HG02678 (cell line): ENCODE measurements around the gene CPLX3.

Source experiments
- ATAC-seq: cut with Tn5 transposase; IDR thresholded peaks from one replicate; pipeline ENCODE4 v1.9.1; 2021; ENCODE audit warnings: mild to moderate bottlenecking, moderate library complexity; ENCODE audit not compliant: unreplicated experiment

CPLX3 gene

DNA sequence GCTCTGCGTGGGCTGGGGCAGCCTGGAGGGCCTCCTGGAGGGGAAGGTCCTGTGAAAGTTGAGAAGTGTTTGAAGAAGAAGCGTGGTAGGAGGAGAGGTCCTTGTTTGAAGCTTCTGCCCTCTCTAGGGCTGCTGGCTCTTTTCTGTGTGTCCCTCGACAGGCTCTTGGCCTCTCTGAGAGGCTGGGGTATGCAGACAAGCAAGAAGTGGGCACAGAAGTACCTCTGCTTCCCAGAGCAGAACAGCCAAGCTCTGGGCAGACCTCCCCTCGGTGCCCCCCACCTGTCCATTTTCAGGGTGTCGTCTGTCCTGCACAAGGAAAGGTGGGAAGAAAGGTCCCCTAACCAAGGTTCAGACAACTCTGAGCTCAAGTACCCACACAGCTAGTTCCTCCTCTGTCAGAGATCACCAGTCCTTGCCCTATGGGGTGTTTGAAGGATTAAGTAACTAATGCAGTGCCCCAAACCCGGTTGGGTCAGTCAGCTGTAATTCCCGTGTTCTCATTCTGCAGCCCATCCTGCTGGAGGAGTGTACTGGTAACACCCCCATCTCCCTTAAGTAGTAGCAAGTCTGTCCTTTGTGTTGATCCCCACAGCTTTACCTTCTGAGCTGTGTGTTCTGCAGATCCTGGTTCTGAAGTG is 38.3 kb upstream of the CPLX3 start:
- ATAC-seq = no peak

DNA sequence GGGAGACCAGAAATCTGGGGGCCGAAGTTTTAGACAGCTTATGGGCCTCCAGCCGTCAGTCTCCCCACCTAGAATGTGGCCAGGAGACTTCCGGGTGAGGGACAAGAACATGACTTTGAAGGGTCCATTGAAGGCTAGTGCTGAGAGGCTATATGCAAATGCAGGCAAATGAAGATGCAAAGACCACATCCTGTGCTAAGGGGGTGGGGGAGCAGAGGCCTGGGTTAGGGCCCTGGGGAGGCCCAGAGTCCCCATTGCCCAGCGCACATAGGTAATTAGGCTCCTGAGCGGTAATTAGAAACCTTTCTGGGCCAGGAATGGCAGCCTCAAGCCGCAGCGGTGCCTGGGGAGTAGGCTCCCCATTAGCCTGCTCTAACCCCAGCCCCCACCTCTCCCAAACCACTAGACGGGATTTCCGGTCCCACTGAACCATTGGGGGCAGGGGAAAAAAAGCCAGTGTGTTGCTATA is 37.7 kb upstream of the CPLX3 start:
- ATAC-seq = peak; percentile 38

DNA sequence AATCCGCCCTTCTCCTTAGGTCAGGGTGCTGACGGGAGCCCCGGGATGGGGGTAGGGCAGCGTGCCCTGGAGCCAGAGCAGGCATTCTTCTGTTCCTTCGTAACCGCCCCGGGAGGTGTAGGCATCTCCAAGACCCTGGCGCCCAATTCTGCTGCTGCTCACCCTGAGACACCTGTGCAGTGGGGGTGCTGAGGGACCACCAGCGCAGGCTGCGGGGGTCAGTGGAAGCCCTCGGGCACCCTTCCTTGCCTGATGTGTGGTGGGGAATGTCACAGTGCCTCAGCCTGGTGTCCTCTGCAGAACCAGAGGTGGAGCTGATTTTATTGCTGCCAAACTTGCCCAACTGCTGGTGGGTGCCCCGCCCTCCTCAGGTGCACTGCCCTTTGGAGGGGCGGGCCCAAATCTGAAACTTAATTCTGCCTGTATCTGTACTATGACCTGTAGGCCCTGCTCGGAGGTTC is 37.2 kb upstream of the CPLX3 start:
- no peak for ATAC-seq

DNA sequence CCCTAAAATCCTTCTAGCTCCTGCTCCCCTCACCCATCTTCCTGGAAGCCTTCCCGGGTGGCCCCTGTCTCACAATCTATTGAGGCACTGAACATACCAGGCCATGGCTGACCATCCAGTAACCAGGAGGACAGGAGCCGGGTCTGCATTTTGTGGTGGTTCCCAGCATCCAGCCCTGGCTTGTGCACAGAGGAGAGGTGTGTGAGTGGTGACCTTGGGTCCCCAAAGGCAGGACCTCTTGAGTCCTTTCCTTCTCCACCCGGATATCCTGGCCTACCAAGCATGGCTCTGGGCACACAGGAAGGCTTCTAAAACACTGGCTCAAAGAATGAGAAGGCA is 36.7 kb upstream of the CPLX3 start:
- ATAC-seq = no peak

DNA sequence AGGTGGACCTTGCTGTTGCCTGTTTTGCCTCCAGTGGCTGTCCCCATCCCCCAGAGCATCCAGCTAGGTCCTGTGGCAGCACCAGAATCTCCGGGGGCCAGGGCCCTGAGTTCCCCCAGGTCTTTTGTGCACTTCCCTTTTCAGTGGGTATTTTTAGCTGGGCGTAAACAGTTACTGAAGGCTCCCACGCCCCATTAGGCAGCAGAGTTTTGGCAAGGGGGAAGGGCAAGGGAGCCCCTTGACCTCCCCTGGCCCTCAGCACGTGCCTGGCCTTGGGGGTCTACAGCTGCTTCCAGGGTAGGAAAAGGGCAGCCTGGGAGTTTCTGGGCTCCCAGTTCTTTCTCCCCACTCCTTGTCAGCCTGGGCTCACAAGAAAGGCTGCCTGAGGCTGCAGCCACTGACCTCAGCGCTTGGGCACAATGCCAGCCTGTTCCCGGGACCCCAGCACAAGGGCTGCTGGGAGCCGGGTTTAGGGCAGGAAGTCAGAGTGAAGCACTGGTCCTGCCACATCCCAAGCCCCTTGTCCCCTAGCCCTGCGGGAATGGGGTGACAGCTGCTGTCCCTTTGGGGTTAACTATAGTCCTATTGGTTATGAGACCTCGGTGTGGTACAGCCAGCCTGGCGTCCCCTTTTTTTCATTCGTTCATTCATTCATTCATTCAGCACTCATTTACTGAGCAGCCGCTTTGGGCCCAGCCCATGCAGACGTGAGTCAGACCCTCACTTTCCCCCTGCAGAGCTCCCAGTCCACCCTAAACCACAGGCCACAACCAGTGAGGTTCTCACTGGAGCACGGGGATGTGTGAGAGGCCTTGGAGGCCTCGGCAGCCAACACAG is 36.1 kb upstream of the CPLX3 start:
- ATAC-seq = no peak

DNA sequence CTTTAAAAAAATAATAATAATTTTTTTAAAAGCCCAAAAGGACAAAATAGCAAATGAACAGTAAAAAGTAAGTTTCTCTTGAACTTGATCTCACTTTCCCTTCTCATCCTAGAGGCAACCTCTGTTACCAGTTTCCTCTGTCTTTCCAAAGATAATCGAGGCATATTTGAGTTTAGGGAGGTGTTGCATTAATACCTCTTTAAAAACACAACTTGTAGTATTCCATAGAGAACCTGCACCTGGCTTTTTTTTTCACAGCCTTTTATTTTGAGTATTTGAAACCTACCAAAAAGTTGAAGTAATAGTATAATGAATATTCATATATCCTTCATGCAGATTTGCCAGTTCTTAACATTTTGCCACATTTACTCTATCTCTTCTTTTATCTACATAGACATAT is 35.4 kb upstream of the CPLX3 start:
- ATAC-seq = no peak

DNA sequence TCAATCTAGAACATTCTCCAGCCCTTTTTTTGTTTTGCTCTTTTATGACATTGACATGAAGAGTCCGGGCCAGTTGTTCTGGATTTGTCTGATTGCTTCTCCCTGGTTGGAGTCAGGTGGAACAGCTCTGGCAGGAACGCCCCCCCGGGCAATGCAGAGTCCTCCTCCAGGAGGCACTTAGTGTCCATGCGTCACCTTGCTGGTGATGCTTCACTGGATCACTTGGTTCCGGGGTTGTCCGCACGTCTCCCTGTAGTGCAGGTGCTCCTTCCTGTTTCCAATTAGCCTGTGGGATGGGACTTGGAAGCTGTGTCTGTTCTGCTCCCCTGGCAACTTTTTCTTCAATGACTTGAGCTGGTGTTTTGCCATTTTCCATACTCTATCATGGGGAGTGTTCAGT is 34.8 kb upstream of the CPLX3 start:
- no peak for ATAC-seq

DNA sequence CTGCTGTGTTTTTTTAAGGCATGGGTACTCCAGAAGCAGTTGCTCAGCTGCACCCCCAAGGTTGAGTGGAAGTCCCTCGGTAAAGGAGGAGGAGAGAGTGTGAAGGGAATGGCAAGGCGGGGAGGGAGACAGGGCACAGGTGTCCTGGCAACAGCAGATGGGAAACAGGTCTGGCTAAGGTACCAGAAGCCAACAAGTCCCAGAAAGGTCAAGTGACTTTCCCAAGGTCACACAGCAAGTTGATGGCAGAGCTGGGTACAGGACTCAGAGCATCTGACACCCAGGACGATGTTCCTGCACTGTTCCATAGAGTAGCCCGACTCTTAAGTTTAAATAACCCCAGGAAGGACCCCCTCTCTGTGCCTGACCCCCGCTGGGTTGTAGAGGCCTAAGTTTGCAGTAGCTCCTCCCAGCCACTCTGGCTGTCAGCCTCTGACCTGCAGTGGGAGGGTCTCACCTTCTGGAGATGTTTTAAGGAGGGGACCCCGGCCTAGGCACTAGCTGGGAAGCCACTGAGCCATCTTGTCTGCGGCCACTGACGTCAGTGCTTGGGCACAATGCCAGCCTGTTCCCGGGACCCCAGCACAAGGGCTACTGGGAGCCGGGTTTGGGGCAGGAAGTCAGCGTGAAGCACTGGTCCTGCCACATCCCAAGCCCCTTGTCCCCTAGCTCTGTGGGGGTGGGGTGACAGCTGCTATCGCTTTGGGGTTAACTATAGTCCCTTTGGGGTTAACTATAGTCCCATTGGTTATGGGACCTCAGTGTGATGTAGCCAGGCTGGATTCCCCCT is 34.0 kb upstream of the CPLX3 start:
- ATAC-seq = no peak

DNA sequence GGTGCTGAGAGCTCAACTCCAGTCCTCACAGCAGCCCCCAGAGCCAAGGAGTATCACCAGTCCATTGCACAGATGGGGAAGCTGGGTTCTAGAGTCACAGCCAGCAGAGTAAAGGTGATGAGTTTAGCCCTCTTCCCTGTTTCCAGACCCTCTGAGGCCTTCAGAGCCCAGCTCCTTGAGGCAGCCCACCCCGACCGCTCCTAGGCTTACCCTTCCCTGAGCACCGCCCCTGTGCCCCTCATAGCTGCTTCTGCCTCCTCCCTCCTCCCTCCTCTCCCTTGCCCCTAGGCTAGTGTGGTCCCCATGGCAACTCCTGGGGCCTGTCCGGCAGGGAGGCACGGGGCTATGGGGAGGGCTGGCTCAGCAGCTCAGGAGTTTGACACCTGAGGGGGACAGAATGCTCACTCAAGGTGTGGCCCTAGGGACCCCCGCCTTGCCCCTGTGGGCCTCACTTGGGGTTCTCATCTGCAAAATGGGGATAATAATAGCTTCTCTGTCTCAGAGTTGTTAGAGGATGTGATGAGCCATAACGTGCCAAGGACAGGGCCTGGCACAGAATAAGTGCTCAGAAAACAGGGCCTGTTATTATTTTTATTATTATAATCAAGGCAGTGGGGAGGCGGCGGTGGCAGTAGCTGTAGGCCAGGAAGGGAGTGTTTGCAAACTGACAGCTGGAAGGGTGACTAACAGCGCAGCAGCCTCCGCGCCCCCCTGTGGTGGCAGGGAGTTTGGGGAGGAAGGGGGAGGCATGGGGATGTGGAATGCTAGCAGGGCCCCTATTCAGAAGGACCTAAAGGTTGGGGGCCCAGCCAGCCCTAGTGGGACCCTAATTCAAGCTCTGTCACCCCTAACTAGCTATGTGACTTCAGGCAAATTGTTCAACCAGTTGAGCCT is 33.0 kb upstream of the CPLX3 start:
- no peak for ATAC-seq

DNA sequence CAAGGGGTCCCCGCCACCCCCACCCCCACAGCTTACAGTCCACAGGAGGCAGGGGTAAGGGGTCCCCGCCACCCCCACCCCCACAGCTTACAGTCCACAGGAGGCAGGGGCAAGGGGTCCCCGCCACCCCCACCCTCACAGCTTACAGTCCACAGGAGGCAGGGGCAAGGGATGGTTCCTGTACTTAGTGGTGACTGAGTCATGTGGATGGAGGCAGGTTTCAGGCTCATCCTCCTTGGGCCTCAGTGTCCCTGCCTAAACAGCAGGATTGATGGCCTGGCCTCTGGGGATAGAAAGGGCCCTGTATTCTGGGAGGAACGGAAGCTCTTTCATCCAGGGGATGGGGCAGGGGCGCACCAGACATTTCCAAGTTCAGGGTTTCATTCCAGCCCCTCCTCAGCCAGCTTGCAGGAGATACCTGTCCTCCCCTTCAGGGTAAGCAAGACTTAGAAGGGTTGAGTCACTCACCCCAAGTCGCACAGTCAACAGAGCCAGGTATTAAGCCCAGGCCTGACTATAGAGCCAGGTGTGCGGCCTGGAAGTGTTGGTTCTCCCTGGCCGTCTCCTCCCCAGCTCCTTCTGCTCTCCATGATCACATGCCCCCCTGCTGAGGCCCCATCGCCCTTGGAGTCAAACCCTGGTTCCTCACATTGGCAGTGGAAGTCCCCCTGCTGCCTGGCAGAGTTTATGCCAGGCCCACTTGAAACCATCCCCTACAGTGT is 32.0 kb upstream of the CPLX3 start:
- ATAC-seq = no peak

DNA sequence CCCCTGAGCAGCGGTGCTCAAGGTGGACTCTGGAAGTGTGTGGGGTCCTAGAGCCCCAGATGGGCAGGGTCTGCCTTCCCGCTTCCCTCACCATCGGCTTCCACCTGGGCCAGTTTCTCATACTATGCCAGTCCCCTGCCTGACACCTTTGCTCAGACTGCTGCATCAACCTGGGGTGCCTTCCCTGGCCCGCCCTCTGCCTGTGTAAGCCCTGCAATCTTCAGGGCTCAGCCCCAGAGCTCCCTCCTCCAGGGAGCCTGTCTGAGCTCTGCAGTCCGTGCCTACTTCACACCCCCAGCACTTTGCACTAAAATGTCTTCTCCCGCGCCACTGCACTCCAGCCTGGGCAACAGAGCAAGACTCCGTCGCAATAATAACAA is 31.5 kb upstream of the CPLX3 start:
- ATAC-seq = no peak

DNA sequence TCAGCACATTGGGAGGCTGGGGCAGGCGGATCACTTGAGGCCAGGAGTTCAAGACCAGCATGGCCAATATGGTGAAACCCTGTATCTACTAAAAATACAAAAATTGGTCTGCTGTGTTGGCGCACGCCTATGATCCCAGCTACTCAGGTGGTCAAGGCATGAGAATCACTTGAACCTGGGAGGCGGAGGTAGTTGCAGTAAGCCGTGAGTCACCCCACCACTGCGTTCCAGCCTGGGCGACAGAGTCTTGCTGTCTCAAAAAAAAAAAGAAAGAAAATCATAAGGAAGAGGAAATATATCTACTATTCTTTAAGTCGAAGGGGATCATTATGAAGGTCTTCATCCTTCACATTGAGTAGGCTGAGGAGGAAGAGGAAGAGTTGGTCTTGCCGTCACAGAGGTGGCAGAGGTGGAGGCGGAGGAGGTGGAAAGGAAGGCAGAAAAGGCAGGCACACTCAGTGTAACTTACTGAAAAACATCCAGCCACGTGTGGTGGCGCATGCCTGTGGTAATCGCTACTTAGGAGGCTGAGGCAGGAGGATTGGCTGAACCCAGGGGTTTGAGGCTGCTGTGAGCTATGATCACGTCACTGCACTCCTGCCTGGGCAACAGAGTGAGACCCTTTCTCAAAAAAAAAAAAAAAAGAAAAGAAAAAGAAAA is 30.3 kb upstream of the CPLX3 start:
- no peak for ATAC-seq

DNA sequence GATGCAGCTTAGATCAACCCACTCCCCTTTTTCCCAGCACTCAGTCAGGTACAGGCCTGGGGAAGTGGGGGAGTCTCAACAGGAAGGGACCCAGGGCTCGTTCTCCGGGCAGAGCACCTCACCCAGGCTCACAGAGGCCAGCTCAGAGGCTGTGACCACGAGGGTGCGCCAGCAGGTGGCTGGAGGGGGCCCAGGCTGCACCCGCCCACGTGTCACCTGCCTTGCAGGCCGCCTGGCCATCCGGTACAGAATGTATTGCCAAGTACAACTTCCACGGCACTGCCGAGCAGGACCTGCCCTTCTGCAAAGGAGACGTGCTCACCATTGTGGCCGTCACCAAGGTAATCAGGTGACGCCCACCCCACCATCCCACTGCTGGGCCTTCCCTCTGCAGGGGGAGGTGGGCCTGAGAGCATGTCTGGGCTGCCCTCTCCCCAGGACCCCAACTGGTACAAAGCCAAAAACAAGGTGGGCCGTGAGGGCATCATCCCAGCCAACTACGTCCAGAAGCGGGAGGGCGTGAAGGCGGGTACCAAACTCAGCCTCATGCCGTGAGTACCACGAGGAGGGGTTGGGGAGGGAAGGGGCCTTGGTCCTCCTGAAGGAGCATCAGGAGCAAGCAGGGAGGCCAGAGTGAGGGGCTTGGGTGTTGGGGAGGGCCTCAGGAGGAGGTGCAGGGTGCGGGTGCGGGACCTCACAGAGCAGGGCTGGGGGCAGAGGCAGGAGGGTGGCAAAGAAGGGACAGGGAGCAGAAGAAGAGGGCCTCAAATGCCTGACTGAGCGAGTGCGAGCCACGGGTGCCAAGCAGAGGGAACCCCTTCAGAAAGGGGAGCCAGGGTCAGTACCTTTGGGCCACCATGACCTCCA is 27.8 kb upstream of the CPLX3 start:
- ATAC-seq = no peak

DNA sequence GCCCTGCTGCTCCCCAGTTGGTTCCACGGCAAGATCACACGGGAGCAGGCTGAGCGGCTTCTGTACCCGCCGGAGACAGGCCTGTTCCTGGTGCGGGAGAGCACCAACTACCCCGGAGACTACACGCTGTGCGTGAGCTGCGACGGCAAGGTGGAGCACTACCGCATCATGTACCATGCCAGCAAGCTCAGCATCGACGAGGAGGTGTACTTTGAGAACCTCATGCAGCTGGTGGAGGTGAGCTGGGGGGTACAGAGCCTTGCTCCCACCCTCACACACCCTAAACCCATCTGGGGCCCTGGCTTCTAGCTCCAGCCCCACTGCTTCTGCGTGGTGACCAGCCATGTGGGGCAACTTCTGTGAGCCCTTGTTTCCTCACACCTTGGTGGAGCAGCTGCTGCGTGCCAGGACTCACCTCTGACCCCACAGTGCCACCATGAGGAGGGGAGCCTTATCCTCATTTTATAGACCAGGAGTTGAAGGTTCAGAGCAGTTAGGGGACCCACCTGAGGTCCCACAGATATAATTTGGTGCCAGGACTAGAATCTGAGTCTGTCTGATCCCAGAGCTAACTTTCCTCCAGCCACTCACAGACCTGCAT is 27.1 kb upstream of the CPLX3 start:
- no peak for ATAC-seq

DNA sequence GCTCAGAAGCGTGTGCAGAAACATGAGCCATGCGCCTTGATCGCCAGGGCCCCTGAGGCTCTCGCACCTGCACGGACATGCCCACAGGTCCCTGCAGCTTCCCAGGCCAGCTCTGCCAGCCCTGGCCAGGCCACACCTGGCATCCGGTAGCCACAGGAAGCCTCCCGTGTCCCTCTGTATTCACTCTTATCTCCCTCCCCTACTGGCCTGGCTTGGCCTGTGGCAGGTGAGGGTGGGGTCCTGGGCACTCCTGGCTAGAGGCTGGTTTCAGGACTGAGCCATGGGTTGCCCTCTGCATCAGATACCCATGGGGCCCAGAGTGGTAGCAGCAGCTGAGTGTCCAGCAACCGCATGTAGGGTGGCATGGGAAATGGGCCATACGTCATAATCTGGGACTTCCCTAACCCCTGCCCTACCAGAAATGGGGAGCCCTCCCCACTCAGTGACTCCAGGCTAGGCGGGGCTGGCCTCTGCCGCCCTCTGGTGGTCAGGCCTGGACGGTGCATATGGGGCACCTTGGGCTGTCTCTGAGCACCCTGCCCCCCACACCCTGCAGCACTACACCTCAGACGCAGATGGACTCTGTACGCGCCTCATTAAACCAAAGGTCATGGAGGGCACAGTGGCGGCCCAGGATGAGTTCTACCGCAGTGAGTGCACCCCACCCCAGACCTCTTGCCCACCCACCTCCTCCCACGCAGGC is 26.4 kb upstream of the CPLX3 start:
- peak; percentile 78 for ATAC-seq

DNA sequence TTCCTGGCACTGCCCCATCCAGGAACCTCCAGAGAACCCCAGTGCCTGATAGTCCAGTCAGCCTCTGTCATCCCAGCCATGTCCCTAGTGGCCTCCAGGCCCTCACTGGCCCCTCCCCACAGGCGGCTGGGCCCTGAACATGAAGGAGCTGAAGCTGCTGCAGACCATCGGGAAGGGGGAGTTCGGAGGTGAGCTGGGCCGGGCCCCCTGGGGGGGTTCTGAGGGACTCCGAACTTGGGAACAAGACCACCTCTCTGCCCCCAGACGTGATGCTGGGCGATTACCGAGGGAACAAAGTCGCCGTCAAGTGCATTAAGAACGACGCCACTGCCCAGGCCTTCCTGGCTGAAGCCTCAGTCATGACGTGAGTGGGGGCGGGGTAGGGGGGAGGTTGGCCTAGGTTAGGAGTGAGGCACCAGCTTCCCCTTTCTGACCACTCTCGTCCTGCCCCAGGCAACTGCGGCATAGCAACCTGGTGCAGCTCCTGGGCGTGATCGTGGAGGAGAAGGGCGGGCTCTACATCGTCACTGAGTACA is 25.8 kb upstream of the CPLX3 start:
- ATAC-seq = no peak

DNA sequence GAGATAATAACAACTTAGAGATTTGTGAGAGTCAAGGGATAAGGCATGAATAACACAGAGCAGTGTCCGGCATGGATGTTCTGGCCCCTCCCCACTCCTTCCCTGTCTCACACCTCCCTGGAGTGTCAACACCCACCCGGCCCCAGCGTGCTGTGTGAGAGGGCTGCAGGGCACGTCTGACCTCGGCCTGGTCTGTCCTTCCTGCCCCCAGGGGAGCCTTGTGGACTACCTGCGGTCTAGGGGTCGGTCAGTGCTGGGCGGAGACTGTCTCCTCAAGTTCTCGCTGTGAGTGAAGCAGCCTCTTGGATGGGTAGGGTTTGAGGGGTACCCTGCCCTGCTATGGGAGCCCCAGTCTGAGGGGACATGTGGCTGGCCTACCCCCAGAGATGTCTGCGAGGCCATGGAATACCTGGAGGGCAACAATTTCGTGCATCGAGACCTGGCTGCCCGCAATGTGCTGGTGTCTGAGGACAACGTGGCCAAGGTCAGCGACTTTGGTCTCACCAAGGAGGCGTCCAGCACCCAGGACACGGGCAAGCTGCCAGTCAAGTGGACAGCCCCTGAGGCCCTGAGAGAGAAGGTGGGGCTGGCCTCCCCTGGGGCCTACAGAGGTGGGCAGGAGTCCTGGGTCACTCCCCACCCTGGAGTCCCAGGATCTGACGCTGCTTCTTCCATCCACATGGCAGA is 25.0 kb upstream of the CPLX3 start:
- no peak for ATAC-seq
